ENCODE results near the gene CEMIP.
A peak's percentile ranks its signal among the peaks of the same experiment; 100 is the strongest.

The CEMIP gene

DNA sequence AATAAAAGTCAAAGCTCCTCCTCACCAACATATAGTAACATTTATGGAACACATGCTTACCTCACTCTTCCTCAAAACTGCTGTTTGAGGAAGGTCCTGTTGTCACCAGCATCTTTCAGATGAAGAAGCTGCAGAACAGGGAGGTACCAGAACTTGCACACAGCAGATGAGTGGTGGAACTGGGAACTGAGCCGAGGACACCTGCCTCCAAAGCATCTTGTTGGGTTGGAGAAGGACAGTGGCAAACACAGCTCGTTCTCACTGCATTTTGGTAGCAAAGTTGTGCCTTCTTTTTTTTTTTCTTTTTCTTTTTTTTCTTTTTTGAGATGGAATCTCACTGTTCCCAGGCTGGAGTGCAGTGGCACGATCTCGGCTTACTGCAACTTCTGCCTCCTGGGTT is 76.0 kb downstream of the CEMIP start:
- DNase-seq = no peak

DNA sequence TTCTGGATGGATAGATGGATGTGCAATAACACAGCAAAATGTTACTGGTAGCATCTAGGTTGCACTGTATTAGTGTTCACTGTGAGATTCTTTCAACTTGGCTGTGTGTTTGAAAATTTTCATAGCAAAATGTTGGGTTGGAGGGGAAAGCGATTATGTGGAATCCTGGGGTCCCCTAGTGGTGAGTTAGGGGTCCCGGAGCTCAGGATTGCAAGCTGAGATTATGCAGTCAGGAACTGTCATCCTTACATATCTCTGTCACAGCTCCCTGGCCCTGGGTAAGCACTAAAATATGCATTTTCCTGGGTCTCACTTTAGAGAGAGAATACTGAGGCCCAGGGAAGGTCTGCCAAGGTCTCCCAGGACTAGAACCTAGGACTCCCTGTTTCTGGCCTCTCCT is 77.2 kb downstream of the CEMIP start:
- DNase-seq = peak in 1 of 5 experiments; percentile 35

DNA sequence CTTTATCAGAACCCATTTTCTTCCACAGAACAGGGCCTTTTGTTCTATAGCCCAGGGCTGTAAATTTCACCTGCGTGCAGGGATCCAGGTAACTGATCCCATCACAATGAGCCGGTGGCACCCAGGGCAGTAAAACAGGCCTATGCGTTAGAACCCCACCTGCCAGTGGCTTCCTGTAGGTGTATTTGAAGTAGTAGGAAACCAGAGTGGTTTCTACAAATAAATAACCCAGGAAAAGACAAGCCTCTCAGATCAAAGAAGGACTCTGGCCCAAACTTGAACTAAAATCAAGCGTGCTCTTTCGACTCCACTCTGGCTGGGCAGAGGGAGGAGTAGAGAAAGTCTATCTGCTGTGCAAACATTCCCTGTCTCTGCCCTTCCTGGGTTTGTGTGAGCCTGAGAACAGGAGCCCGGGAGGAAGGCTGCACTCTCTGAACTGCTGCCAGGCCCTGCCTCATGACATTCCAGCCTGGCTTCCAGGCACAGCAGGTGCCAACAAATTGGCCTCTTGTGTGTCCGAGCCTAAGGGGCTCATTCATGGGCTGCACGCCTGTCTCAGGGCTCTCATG is 77.7 kb downstream of the CEMIP start:
- DNase-seq = peak in 1 of 5 experiments; percentile 17

DNA sequence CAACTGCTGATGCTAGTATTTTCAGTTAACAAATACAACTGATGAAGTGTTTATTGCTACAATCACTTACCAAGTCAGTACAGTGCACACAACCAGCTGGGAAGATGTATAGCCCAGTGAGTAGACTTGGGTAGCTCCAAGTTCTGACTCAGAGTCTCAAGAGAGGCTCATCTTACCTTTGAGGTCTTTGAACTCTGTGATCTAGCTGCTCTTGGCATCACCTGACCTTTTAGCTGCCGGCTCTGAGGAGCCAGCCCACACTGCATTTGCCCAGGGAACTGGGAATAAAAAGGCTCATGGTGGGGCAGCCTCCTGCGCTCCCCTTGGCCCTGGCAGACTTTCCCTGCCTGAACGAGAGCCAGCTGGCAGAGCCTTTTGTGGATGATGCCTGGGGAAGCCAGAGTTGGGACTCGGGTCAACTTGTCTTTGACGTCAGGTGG is 82.6 kb downstream of the CEMIP start:
- no peak for DNase-seq

DNA sequence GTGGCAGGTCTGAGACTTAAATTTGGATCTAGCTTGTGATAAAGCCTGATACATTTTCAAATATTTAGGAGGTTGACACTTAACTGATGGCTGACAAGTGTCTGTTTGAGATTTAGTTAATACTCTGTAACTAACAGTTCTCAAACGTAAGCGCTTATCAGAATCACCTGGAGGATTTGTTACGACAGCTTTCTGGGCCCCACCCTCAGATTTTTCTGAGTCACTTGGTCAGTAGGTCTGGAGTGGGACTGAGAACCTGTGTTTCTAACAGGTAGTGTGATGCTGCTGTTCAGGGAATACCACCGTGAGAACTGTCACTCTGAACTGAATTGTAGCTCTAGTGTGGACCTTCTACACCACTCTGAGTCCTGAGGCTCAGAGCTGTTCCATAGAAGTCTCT is 85.5 kb downstream of the CEMIP start:
- DNase-seq = no peak

DNA sequence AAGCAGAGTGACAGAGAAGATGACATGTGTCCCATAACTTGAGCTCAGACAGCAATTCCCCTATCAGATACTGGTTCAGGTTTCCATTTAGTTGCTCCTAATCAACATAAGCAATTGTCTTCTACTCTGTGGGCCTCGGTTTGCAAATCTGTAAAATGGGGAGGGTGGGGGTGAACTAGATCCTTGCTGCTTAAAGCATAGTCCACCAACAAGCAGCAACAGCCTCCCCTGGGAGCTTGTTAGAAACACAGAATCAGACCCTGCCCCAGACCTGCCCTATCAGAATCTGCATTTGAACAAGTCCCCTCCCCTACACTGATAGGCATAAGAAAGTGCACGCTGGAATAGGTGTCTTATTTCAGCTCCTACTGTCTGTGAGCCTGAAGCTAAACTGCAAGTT is 87.8 kb downstream of the CEMIP start:
- no peak for DNase-seq

DNA sequence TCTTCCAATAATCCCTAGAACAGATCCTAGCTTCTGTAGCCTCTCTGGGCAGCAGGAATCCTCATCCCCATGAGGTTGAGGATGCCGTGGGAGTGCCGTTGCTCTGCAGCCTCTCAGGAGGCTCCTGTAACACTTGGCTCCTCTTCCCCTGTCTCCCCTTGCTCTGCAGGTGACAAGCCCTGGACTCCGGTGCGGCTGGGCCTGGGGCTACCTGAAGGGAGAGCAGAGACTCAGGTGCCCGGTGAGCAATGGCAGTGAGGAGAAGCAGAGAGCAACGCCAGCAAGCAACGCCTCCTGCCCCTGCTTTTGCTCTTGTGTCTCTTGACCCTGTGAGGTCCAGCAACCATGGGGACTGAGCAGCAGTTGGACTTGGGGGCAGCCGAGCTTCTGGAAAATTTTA is 91.2 kb downstream of the CEMIP start:
- no peak for DNase-seq

DNA sequence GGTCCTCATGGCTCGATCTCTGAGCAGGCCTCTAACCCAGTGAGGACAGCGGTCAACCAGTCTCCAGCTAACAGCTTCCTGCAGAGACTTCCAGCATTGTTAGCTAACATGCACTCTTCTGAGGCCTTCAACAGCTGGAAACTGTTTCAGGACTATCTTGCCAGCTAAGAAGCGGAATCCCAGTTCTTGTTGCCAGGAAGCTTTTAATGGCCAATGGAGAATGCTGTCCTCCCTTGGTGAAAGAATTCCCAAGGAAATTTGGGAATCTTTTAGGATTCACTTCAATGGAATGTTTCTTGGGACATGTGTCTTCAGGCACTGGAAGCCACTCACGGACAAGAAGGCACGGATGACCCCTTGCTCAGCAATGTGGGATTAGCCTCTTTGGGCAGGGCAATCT is 91.7 kb downstream of the CEMIP start:
- no peak for DNase-seq

DNA sequence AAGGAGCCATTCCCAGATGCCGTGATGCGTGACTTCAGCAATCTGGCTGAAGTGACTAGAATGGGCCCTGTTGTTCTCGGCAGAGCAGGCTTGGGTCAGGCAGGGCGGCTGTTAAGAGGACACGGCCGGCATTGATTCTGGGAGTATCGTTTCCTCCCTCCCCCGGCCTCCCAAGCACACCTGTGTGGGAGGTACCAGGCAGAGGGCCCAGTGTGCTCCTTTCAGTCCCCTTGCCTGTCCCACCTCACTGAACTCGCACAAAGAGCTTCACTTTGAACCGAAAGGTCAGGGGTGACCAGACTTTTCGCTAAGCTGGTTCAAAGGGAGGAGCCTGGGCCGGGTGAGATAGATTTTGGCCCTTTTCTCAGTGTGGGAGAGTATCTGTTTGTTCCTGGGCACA is 92.7 kb downstream of the CEMIP start:
- no peak for DNase-seq

DNA sequence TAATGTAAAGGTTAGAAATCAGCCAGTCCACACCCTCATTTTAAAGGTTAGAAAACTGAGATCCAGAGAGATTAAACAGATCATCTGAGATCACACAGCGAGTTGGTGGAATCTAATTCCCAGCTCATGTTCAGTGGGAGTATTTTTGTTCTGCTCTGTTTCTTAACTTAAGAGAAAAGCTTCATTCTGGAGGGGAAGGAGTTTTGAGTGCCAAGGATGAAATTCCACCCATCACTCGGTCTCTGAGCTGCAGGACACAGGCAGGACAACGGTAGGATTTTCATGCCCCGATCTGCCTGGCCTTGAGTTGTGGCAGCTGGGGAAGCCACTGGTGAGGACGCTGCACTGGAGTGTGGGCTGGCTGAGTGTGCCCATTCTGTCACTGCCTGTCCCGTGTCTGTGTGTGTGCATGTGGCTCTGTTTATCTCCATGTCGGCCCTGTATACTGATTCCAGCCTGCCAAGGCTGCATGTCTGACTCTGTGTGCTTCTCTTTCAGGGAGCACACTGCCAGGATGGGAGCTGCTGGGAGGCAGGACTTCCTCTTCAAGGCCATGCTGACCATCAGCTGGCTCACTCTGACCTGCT is 94.3 kb downstream of the CEMIP start:
- DNase-seq = no peak

DNA sequence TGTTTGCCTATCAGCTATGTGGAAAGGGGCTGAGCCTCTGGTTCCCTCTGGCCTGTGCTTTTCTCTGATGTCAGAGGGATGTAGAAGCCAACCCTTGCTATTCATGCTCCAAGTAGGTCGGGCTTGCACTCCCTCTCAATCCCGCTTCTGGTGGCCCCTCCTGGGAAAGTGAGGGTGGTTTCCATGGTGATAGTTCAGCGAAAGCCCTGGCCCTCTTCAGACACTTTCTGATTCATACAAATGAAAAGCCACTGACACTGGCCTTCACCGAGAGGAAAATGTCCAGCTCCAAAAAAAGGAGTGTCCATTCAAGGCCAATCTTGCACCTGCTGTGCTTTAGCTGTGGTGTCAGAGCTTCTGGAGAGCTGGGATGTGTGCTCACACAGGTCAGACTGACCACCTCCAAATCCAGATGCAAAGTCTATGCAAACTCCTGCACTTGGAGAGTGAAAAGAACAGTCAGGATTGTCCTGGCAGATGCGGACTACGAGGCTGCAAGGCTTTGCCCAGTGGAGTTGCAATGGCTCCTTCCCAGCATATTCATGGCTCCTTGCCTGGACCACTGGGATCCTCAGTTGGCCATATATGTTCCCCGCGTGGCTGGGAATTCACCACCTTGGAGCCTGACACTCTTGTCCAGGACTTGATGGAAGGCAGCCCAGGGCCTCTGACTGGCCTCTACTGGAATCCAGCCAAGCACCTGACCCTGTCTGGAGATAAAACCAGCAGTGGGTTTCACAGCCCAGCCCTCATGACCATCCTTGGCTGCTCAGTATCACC is 96.6 kb downstream of the CEMIP start:
- no peak for DNase-seq

DNA sequence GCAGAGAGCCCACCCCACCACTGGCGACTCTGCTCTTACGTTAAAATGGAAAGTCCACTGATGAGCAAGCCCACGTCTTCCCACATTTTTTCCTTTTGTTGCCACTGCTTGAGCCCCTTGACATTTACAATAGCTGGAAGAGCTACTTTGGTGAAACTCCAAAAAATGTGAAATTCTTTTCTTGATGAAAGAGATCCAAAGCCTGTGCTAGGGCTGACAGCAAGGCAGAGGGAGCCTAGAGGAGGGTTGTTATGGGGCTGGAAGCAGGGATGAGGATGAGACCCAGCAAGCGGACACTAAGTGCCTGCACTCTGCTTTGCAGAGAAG is 97.1 kb downstream of the CEMIP start:
- no peak for DNase-seq

DNA sequence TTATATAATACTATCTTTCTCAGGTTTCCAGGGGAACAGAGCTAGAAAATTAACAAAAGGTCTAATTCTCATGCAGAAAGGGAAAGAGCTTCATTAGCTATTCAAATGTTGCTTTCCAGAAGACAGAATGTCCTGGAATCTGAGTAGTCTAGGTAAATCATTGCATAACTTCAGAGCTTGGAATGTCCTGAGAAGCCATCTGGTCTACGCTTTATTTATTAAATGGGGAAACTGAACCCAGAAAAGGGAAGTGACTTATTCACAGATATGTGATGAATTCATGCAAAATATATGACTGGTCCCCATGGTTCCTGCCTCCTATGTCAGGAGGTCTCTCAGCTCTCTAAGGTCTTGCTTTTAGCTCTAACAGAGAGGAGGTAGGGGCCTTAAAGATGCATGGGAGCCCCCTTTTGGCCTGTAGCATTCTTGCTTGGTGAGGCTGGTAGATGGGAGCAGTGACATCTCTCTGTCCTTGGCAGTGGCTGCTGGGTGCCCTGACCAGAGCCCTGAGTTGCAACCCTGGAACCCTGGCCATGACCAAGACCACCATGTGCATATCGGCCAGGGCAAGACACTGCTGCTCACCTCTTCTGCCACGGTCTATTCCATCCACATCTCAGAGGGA is 99.2 kb downstream of the CEMIP start:
- no peak for DNase-seq

DNA sequence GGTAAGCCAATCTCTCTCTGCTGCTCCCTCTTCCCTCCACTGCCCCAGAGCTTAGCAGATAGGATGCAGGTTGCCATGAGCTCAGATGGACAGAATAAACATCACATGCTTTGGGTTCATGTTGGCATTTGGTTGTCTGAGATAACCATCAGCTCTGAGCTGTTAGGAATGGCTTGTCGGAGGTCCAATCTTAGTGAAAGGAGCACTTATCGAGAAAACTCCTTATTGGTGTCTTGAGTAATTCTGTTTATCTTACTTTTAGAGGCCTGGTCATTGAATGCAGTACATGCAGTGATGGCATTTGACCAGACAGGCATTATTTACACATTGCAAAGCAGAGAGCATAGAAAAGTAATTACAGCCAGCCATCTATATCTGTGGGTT is 99.7 kb downstream of the CEMIP start:
- DNase-seq = no peak

DNA sequence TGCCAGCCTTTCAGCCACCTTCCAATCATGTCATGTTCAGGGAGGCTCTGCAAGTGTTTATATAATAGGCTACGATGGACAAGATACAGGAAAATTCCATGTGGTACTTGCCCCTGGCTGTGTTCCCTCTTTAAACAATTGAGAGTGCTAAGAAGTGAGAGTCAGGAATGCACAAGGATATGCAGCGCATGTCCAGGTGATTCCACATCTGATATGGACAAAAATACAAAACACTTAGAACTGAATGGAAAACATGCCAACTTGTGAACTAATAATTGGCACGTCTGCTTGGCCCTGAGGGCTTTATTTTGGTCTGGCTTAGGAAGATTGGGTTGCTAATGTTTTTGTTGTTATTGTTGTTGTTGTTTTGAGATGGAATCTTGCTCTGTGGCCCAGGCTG is 100.9 kb downstream of the CEMIP start:
- DNase-seq = no peak

DNA sequence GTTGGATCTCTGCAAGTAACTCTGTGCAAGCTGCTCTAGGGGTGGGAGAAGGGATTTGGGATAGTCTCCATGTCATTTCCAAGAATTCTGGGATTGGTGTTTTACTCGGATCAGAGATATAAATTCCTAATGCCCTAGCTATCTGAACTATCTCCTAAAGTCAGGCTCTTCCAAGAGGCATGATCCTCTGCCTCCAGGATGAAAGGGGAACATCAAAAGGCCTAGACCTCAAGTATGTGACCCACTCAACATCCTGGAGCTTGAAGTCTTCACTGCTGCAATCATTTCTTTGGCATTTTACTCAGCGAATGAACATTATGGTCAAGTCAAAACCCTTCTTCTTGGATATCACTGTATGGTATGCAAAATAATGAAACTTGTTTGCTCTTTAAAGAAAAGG is 104.5 kb downstream of the CEMIP start:
- DNase-seq = no peak

DNA sequence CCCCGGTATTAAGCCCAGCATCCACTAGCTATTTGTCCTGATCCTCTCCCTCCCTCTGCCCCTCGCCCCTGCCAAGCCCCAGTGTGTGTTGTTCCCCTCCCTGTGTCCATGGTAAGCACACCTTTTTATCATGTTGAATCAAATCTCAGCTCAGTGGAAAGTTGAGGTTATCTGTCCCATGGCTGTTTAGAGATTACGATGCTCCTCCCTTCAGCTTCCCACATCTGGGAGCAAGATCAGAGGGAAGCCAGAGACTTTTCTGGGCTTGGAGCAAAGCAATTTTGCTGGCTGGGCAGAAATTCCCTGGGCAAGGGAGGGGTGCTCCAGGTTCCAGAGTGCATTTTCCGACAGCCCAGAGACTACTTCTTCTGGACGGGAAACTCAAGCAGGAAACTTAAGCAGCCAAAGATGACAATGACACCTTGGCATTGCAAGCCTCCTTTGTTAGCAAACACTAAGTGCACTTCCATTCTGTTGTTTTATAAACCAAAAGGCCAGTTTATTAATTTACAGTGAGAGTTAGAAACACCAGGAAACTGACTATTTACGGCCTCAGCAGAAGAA is 105.9 kb downstream of the CEMIP start:
- no peak for DNase-seq

DNA sequence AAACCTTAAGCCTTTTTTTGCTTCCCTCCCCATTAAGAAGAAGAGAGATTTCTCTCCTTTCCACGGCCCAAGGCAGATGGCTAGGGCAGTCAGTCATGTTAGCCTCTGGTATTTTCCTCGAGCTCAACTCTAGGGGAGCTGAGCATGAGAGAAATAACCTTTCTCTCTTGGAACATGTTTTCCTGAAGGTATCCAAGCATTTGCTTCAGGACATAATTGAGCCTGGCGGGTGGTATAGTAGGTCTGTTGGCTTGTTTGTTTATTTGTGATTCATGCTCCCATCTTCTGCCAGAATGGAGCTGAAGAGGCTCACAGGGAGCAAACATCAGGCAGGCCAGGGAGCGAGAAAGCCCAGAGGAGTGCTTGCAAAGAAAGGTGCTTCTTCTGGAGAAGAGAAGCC is 108.0 kb downstream of the CEMIP start:
- DNase-seq = no peak

DNA sequence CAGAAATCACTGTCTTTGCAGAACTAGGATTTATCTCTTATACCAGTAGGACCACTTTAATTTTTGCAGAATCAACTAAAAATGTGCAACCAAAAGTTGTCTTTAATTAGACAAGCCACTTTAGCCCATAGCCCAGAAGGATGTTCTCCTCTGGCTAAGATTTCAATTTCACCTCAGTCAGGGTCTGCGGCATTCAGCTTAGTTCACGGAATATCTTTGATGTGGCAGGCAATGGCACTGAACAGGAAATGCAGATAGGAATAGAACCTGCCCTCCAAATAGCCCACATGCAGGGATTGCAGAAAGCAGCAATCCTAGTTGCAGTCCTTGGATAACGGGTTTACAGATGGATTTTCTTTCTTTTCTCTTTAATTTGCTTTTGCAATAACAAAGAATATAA is 109.7 kb downstream of the CEMIP start:
- DNase-seq = peak in 1 of 5 experiments; percentile 26

DNA sequence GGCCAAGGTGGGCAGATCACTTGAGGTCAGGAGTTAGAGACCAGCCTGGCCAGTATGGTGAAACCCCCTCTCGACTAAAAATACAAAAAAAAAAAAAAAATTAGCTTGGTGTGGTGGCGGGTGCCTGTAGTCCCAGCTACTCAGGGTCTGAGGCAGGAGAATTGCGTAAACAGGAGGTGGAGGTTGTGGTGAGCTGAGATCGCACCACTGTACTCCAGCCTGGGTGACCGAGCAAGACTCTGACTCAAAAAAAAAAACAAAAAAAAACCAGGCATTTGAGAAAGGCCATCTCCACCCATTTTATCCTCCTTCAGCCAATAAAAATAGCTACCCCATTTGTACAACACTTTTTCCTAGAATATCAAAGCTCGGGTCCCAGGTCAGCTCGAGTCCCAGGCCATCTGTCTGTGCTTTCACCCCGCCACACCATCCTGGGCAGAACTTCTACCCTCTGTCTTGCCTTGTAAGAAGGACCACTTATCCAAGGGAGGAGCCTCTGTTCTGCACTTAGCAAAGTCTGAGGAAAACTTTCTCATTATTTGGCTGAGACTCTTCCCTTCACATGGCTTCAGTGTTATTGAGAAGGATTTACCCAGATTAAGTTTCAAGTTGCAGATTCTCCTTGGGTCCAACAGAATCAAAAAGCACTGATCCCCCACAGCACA is 111.3 kb downstream of the CEMIP start:
- DNase-seq = no peak

DNA sequence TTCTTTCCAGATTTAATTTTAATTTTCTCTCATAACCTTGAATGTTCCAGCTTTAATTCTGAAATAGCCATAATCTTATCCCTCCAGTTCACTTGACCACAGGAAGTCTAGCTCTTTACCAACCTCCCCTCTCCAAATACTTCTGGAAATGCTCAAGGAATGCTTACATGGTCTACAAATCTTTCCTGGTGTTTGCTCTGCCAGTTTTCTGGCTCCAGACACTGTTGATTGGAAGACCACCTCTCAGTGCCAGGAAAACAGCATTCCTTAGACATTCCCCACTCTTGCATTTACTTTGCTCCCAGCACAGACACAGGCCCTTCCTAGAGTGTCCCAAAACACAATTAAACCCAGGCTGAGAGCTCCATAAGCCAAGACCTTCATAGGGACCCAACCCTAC is 111.8 kb downstream of the CEMIP start:
- no peak for DNase-seq

DNA sequence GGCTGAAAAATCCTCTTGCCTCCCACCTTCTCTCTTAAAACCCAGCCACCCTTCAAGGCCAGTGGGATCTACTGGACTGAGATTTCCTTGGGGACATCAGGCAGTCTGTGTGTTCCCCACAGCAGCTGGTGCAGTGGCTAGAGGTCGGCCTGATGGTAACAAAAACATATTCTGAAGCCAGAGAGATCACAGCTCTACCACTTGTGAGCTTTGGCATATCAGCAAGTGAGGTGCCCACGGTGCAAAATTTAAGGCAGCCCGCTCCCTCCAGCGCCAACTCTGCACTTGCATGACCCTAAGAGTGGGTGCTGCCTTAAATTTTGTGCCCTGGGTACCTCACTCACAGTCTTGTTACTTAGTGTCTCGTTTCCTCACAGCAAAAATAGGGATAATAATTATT is 113.2 kb downstream of the CEMIP start:
- DNase-seq = no peak

DNA sequence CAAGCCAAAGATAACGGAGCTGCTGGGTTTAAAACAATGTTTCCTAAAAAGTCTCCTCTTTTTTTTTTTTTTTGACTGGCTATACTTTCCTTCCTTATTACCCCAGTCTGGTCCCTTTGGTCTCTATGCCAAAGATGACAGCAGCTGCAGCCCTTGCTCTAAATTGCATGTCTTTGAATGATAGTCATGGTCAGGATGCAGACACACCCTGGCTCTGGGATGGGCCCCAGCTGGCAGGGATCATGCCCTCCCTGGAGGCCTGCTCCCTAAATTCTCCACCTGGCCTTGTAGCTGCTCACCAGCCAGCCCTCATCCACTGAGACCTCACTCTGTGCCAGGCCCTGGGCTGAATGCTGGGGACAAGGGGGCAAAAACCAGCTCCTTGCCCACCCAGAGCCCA is 114.6 kb downstream of the CEMIP start:
- no peak for DNase-seq

Measured in T-helper 2 cell (primary cell).